Measurements from ENCODE around the gene NT5DC3.

GRCh38 chr12:103756443-103756842 is 84.6 kb downstream of the NT5DC3 start:
- TF ChIP-seq POLR2A (IDR thresholded peaks at IDR 0.05; ENCODE audit: low read length) (no peak), GATA1 (IDR thresholded peaks at IDR 0.05; ENCODE audit: low read depth, low read length) (no peak)

Data from erythroblast (primary cell).